Astrocyte of the spinal cord (primary cell): ENCODE measurements around the gene FRMD1.

Source experiments
- DNase-seq: peaks from one replicate; pipeline ENCODE4 v3.0.0; 2011; ENCODE audit warnings: low read depth, low spot score
- H3K4me3 ChIP-seq: 2 replicates; pipeline ENCODE4 v1.5.1; 2011; ENCODE audit warnings: low read depth, mild to moderate bottlenecking, low read length, moderate library complexity
- CTCF ChIP-seq: IDR thresholded peaks from 2 replicates; pipeline ENCODE4 v1.5.1; 2012; ENCODE audit warnings: low read depth, mild to moderate bottlenecking, low read length, inconsistent platforms
- in situ Hi-C: cut with HindIII; loops from 2 replicates; pipeline ENCODE4 v1.10.0; 2017; ENCODE audit warnings: low sequenced_read_pairs

The FRMD1 gene

GRCh38 chr6:168091381-168092264, 12.6 kb upstream of the FRMD1 start:
- TF ChIP-seq CTCF: no peak
- in situ Hi-C loops: no loop called here
- H3K4me3 ChIP-seq: no peak overlapping the region
- no peak for DNase-seq

- no peak for TF ChIP-seq CTCF
- in situ Hi-C loops: no loop called here
- H3K4me3 ChIP-seq: no peak overlapping the region
- DNase-seq: no peak
These were observed 11.7 kb upstream of the FRMD1 start for GRCh38 chr6:168090706-168091105.

GRCh38 chr6:168090064-168090690, 11.2 kb upstream of the FRMD1 start:
- no peak overlapping the region for H3K4me3 ChIP-seq
- no peak for DNase-seq
- in situ Hi-C loops: no loop called here
- no peak for TF ChIP-seq CTCF

- no peak for DNase-seq
- in situ Hi-C loops: no loop called here
- no peak for TF ChIP-seq CTCF
- H3K4me3 ChIP-seq: no peak overlapping the region
These were observed 10.4 kb upstream of the FRMD1 start for GRCh38 chr6:168089186-168090063.

GRCh38 chr6:168088161-168089053, 9.4 kb upstream of the FRMD1 start:
- DNase-seq: peak; percentile 19
- H3K4me3 ChIP-seq: no peak overlapping the region
- in situ Hi-C loops: no loop called here
- TF ChIP-seq CTCF: no peak
